Tibial artery (tissue), 4 donors: ENCODE data around the gene POLN.
"Not testable (repeated sequence)": the region's sequence is repeated elsewhere in the genome, so short reads cannot be mapped to it uniquely, and the experiment has no call there.

Experiments used
- DNase-seq, 2 donors: peaks; one replicate each; pipeline ENCODE4 v3.0.0-alpha.2; 2019
- H3K27ac ChIP-seq, 2 donors: fragments of 200-600 bp; sonication (generic) in 1 of 2; 1 replicate in 1 of 2; 2 replicates in 1 of 2; pipeline ENCODE4 v1.5.1; 2018 to 2019; ENCODE audit warnings: mild to moderate bottlenecking in 1 of 2
- H3K27me3 ChIP-seq, 2 donors: fragments of 200-600 bp; sonication (generic) in 1 of 2; one replicate each; pipeline versions ENCODE4 v1.5.1 to v1.6.0; 2016 to 2019
- H3K36me3 ChIP-seq, 3 donors: fragments of 200-600 bp; sonication (generic) in 2 of 3; one replicate each; pipeline ENCODE4 v1.5.1; 2016 to 2019; ENCODE audit warnings: mild to moderate bottlenecking in 2 of 3
- H3K4me1 ChIP-seq, 4 donors: fragments of 200-600 bp; sonication (generic) in 2 of 4; 1 replicate in 3 of 4; 2 replicates in 1 of 4; pipeline ENCODE4 v1.5.1; 2016 to 2019
- H3K4me3 ChIP-seq, 2 donors: fragments of 200-600 bp; sonication (generic) in 1 of 2; 1 replicate in 1 of 2; 2 replicates in 1 of 2; pipeline ENCODE4 v1.5.1; 2018 to 2019; ENCODE audit warnings: mild to moderate bottlenecking in 2 of 2
- H3K9me3 ChIP-seq, 3 donors: fragments of 200-600 bp; sonication (generic) in 1 of 3; one replicate each; pipeline ENCODE4 v1.5.1; 2016 to 2019
- intact Hi-C: fragments of 100-400 bp; cut with DNase I; formaldehyde crosslinking; loops from one replicate; pipeline ENCODE4 v1.15.0; 2023; ENCODE audit warnings: low total_unique reads
- TF ChIP-seq, protein P1 (sequence below), 2 experiments: fragments of 200-600 bp in 1 of 2; fragments of 450-650 bp in 1 of 2; IDR thresholded peaks; one replicate each; pipeline ENCODE4 v1.5.1; 2017 to 2019; ENCODE audit warnings: antibody characterized with exemption in 2 of 2, mild to moderate bottlenecking in 1 of 2, moderate library complexity in 1 of 2

POLN gene

GRCh38 chr4:2168469-2169319 is 73.2 kb downstream of the POLN start:
- no peak for DNase-seq
- TF ChIP-seq, protein P1, sequence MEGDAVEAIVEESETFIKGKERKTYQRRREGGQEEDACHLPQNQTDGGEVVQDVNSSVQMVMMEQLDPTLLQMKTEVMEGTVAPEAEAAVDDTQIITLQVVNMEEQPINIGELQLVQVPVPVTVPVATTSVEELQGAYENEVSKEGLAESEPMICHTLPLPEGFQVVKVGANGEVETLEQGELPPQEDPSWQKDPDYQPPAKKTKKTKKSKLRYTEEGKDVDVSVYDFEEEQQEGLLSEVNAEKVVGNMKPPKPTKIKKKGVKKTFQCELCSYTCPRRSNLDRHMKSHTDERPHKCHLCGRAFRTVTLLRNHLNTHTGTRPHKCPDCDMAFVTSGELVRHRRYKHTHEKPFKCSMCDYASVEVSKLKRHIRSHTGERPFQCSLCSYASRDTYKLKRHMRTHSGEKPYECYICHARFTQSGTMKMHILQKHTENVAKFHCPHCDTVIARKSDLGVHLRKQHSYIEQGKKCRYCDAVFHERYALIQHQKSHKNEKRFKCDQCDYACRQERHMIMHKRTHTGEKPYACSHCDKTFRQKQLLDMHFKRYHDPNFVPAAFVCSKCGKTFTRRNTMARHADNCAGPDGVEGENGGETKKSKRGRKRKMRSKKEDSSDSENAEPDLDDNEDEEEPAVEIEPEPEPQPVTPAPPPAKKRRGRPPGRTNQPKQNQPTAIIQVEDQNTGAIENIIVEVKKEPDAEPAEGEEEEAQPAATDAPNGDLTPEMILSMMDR (IDR thresholded peaks at IDR 0.05): no peak
- no peak overlapping the region for H3K4me3 ChIP-seq
- no peaks in the 10 kb centered on the region for H3K4me1 ChIP-seq
- intact Hi-C loops: no loop called here
- no peaks in the 10 kb centered on the region for H3K27me3 ChIP-seq
- H3K36me3 ChIP-seq: peaks cover 0 to 41% (median 14%) of the 10 kb centered on the region in 3 donors
- no peaks in the 10 kb centered on the region for H3K9me3 ChIP-seq
- H3K27ac ChIP-seq: no peak overlapping the region

DNA sequence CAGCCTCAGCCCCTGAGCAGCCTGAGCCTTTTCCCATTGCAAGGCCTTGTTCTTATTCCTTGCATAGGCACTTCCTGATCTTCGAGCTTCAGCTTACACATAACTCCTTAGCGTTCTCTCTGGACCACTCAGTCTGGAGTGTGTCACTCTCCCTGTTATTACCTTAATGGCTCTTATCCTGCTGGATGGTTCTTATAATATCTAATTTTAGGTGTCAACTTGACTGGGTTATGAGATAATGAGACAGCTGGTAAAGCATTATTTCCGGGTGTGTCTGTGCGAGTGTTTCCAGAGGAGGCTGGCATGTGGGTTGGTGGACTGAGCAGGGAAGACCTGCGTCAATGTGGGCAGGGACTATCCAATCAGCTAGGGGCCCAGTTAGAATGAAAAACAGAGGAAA is 75.7 kb downstream of the POLN start:
- DNase-seq: no peak
- Histone ChIP-seq H3K36me3 (peaks cover 0 to 41% (median 14%) of the 10 kb centered on the region in 3 donors), H3K27ac (no peak overlapping the region), H3K4me3 (no peak overlapping the region), H3K9me3 (no peaks in the 10 kb centered on the region), H3K27me3 (no peaks in the 10 kb centered on the region), H3K4me1 (no peaks in the 10 kb centered on the region)
- intact Hi-C loops: no loop called here
- TF ChIP-seq, protein P1 (IDR thresholded peaks at IDR 0.05): no peak

GRCh38 chr4:2165391-2165790 is 76.5 kb downstream of the POLN start:
- no peaks in the 10 kb centered on the region for H3K27me3 ChIP-seq
- no peak overlapping the region for H3K27ac ChIP-seq
- H3K4me3 ChIP-seq: no peak overlapping the region
- intact Hi-C loops: no loop called here
- no peaks in the 10 kb centered on the region for H3K4me1 ChIP-seq
- peaks cover 0 to 38% (median 14%) of the 10 kb centered on the region in 3 donors for H3K36me3 ChIP-seq
- DNase-seq: no peak
- no peaks in the 10 kb centered on the region for H3K9me3 ChIP-seq
- TF ChIP-seq, protein P1 (IDR thresholded peaks at IDR 0.05): no peak

DNA sequence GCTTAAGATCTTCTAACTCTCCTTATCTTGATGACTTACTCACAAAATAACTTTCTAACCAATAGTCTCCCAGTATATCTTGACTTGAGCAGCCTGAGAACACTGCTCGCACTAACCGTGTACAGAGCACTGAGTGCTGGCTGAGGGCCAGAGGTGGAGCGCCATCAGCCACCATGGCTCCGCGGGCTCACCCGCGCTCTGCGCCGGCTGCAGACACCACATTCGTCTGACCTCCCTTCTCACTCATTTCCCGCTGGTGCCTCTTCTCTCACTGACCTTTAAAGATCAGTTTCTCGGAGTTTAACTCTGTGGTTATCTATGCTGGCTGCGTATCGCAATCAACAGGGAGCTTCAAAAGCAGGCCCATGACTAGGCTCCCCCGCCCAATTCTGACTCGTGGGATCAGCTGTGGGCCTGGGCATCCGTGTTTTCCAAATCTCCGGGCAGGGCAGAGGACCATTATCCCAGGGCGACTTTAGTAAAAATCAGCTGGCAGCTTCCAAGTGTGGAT is 78.6 kb downstream of the POLN start:
- Histone ChIP-seq H3K9me3 (no peaks in the 10 kb centered on the region), H3K27me3 (no peaks in the 10 kb centered on the region), H3K4me3 (no peak overlapping the region), H3K36me3 (peaks cover 0 to 22% (median 0%) of the 10 kb centered on the region in 3 donors), H3K4me1 (no peaks in the 10 kb centered on the region), H3K27ac (no peak overlapping the region)
- TF ChIP-seq, protein P1 (IDR thresholded peaks at IDR 0.05): no peak
- DNase-seq: no peak
- intact Hi-C loops: no loop called here

- DNase-seq, H3K4me3 ChIP-seq, H3K9me3 ChIP-seq, H3K27me3 ChIP-seq, H3K36me3 ChIP-seq, H3K27ac ChIP-seq, intact Hi-C loops, H3K4me1 ChIP-seq: not testable (repeated sequence)
Measured at GRCh38 chr4:2161092-2161703, 80.7 kb downstream of the POLN start.

GRCh38 chr4:2159931-2160330 is 82.0 kb downstream of the POLN start:
- Histone ChIP-seq H3K9me3 (no peaks in the 10 kb centered on the region), H3K4me1 (no peaks in the 10 kb centered on the region), H3K36me3 (peaks cover 0 to under 1% (median 0%) of the 10 kb centered on the region in 3 donors), H3K4me3 (no peak overlapping the region), H3K27me3 (no peaks in the 10 kb centered on the region), H3K27ac (no peak overlapping the region)
- intact Hi-C loops: no loop called here
- no peak for DNase-seq
- TF ChIP-seq, protein P1 (IDR thresholded peaks at IDR 0.05): no peak
